Measurements from ENCODE around the gene DHX30.
A peak's percentile ranks its signal among the peaks of the same experiment; 100 is the strongest.

DHX30 gene

DNA sequence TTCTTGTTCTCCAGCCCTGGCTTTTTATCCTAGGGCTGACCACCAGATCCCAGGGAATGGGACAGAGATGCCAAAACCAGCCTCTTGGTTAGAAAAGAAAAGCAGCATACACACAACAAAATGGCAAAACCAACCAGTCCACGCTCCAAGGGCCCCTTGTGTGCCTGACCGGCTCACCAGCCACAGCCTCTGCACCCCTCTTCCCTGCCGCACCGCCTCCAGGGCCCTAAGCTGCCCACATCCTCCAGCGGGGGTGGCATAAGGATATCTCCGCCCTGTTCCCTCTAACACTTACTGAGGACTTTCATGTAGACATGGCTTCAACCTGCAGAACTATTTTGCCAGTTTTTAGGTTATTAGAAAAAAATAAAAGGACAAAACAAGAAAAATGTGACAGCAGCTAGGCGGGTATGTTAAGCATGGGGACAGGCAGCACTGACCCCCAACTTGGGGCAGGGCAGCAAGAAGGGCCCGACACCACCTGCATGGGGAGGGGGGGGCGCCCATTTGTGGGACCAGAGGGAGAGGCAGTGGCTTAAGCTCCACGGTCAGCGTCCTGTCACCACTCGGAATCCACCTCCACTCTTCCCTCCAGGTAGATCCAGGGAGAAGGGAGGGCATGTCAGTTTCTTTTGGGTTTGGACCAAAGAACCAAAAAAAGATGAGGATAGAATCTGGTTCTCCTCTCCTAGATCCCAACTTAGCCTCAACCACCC is 49.1 kb downstream of the DHX30 start:
- H3K27ac ChIP-seq, result peak overlapping the region; percentile 51
- ChIA-PET CTCF (no interaction called here), POLR2A (ENCODE audit: low non-redundant PET) (no interaction called here)
- no peak for DNase-seq (ENCODE audit: low spot score)
- TF ChIP-seq, protein P1, sequence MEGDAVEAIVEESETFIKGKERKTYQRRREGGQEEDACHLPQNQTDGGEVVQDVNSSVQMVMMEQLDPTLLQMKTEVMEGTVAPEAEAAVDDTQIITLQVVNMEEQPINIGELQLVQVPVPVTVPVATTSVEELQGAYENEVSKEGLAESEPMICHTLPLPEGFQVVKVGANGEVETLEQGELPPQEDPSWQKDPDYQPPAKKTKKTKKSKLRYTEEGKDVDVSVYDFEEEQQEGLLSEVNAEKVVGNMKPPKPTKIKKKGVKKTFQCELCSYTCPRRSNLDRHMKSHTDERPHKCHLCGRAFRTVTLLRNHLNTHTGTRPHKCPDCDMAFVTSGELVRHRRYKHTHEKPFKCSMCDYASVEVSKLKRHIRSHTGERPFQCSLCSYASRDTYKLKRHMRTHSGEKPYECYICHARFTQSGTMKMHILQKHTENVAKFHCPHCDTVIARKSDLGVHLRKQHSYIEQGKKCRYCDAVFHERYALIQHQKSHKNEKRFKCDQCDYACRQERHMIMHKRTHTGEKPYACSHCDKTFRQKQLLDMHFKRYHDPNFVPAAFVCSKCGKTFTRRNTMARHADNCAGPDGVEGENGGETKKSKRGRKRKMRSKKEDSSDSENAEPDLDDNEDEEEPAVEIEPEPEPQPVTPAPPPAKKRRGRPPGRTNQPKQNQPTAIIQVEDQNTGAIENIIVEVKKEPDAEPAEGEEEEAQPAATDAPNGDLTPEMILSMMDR (conservative IDR thresholded peaks at IDR 0.05; ENCODE audit: low read depth), result no peak

DNA sequence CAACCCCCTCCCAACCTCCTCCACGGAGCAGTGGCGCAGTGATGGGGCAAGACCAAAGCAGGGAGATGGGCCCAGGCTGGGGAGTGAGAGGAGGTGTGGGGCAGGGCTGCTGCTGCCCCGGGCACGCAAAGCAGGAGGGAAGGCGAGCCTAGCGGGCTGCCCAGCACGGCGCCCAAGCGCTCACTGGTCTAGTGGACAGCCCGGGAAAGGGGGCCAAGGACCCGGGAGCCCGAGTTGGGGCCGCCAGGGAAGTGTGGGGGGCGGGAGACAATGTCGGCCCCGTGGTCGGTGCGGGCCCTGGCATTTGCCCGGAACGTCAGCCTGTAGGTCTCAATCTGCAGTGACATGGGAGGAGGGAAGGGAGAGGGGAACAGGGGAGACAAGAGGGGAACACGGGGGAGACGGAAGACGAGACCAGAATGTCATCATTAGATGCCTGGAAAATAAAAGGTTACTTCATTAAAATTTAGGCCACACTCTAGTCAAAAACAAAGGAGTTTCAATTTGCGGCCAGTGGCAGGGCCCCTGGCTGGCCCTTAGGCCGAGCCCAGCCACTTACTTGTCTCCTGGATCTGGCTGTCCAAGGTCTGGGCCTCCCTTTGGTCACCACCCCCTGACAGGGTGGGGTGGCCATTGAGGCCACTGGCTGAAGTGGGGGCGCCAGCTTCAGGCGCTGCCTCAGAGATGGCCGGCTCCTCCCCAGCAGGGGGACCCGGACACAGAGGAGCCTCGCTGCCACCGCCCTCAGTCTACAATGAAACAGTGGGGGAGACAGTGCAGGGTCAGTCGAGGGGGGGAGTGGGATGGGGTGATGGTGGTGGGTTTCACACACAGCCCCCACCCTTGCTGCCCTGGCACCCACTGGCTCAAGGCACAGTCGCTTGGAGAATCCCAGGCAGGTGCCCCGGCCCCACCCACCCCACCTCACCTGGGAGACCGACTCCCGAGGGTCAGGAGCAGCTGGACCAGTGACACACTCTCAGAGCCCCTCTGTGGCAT is 50.0 kb downstream of the DHX30 start:
- TF ChIP-seq, protein P1 (conservative IDR thresholded peaks at IDR 0.05; ENCODE audit: low read depth), result no peak
- POLR2A ChIA-PET (ENCODE audit: low non-redundant PET), result no interaction called here
- DNase-seq (ENCODE audit: low spot score), result no peak
- CTCF ChIA-PET, result no interaction called here
- peak overlapping the region; percentile 51 for H3K27ac ChIP-seq

DNA sequence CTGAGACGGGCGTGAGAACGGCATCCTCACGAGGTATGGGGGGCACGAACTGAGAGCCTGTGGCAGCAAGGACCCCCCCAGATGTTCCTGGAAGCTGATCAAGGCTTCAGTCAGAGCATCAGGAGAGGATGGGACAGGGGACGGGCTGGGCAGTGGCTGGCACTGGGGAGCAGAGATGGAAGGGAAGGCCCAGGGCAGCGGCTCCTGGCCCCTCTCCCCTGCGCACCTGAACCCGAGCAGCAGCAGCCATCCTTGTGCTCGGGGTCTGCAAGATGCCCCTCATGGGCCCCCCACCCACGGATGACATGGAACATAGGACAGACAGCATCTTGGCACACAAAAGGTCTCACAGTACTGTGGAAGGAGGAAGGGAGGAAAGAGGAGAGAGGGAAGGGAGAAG is 51.3 kb downstream of the DHX30 start:
- ChIA-PET POLR2A (ENCODE audit: low non-redundant PET) (no interaction called here), CTCF (no interaction called here)
- peak overlapping the region; percentile 16 for H3K27ac ChIP-seq
- no peak for DNase-seq (ENCODE audit: low spot score)
- TF ChIP-seq, protein P1 (conservative IDR thresholded peaks at IDR 0.05; ENCODE audit: low read depth), result no peak

DNA sequence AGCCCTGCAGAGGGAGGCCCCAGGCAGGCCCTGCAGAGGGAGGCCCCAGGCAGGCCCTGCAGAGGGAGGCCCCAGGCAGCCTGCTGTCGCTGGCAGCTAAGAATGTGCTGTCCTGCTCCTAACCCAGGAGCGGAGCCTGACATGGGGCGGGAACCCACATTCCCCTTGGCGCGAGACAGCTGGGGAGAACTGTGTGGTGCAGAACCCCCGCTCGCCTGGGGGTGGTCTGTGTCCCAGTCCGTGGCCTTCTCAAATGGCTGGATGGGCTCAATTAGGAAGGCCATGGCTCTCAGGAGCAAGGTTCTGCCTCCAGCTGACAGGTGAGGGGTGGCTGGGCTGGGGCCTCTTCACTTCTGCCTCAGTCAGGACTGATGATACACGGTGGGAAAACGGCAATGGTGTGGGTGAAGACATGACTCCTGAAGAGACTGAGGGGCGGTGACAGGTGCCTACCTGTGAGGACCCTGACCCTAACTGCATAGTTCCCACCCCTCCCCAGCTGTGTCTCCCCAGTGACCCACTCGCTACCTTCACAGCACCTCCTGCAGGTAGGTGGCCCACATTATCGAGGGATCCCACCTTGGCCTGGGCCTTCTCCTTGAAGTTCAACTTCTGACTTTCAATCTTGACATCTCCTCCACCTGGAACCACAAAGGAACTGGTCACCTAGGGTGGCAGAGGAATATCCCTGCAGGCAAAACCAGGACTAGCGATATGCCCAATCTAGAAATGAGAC is 52.0 kb downstream of the DHX30 start:
- CTCF ChIA-PET, result interaction anchor here (0.7 kb wide), 1 partner anchor 71 kb away, joined by 3 read pairs; no protein-coding TSS in a partner anchor
- no peak for DNase-seq (ENCODE audit: low spot score)
- TF ChIP-seq, protein P1 (conservative IDR thresholded peaks at IDR 0.05; ENCODE audit: low read depth), result no peak
- peak overlapping the region; percentile 16 for H3K27ac ChIP-seq
- POLR2A ChIA-PET (ENCODE audit: low non-redundant PET), result no interaction called here

DNA sequence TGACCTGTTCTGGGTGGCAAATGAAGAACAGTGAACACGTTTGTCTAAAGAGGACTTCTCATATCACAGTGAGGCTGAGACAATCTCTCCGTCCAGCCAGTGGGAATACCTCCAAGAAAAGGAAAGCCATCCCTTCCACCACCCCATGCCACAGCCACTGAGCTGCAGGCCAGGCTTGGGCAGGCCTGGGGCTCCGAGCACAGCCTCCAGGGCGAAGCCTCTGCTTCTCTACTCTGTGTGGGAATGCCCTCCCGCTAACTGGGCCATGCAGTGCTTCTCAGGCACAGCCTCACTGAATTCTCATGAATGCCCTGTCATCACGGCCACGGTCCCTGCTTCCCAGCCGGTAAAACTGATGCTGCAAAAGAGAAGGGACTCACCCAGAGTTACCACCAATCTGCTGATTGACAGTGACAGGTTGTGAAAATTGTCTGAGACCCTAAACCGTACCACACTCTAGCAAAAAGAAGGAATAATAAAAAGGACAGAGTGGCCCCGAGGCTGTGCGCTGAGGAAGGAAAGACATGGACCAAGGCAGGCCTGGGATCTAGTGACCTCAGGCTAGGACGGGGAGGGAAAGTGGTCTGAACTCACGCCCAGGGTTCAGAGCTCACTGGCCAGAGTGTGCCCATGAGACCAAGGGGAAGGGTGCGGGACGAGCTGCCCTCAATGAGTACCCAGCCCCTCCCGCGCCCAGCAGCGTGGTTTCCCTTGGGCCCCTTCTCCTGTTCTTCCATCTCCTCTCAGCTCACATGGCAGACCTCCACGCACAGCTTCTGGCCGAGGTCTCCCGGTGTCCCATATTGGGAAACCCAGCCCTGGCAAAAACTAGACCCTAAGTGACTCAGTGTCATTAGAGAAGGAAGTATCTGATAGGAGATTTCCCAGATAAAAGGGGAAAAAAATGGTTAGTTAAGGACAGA is 52.8 kb downstream of the DHX30 start:
- ChIA-PET POLR2A (ENCODE audit: low non-redundant PET) (no interaction called here), CTCF (no interaction called here)
- H3K27ac ChIP-seq, result peak overlapping the region; percentile 21
- TF ChIP-seq, protein P1 (conservative IDR thresholded peaks at IDR 0.05; ENCODE audit: low read depth), result no peak
- no peak for DNase-seq (ENCODE audit: low spot score)

Data from RWPE1 (cell line).